Subcutaneous adipose tissue (tissue), 4 donors: ENCODE measurements around the gene ARRB2. TPM values are rescaled to one million over a fixed set of nuclear protein-coding genes. Genes with fewer than 3 reads are reported as not detected.

Experiments used
- total RNA-seq, 4 donors: library from RNA; depleted of rRNA; stranded (reverse); fragments of >200 nt; gene quantifications; one replicate each; pipeline ENCODE4 v1.1.0, GENCODE V29; 2016
- TF ChIP-seq, protein P1 (sequence below): fragments of 450-650 bp; IDR thresholded peaks from one replicate; pipeline ENCODE4 v1.5.1; 2016; ENCODE audit warnings: low read depth, mild to moderate bottlenecking, control low read depth, antibody characterized with exemption, moderate library complexity

The ARRB2 gene
- total RNA-seq, 4 donors from 2014 or later, result 36.2 to 138 (median 52.8) TPM

DNA sequence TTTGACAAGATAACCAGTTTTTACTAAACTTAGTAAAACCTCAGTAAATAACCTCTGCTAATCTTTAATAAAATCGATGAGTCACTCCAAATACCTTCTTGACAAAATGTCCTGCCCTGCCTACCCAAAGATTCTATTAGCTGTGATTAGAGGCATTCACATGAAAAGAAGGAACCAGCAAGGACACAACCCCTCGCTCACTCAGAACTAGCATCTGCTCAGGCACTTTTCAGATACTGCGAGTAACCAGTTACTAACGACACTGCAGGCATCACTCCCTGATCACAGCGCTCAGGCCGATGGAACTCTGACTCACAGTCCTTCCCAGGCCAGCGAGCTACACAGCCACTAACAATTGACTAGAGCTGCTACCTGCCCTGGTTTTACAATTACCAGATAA is 30.8 kb upstream of the ARRB2 start:
- TF ChIP-seq, protein P1, sequence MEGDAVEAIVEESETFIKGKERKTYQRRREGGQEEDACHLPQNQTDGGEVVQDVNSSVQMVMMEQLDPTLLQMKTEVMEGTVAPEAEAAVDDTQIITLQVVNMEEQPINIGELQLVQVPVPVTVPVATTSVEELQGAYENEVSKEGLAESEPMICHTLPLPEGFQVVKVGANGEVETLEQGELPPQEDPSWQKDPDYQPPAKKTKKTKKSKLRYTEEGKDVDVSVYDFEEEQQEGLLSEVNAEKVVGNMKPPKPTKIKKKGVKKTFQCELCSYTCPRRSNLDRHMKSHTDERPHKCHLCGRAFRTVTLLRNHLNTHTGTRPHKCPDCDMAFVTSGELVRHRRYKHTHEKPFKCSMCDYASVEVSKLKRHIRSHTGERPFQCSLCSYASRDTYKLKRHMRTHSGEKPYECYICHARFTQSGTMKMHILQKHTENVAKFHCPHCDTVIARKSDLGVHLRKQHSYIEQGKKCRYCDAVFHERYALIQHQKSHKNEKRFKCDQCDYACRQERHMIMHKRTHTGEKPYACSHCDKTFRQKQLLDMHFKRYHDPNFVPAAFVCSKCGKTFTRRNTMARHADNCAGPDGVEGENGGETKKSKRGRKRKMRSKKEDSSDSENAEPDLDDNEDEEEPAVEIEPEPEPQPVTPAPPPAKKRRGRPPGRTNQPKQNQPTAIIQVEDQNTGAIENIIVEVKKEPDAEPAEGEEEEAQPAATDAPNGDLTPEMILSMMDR, result no peak

DNA sequence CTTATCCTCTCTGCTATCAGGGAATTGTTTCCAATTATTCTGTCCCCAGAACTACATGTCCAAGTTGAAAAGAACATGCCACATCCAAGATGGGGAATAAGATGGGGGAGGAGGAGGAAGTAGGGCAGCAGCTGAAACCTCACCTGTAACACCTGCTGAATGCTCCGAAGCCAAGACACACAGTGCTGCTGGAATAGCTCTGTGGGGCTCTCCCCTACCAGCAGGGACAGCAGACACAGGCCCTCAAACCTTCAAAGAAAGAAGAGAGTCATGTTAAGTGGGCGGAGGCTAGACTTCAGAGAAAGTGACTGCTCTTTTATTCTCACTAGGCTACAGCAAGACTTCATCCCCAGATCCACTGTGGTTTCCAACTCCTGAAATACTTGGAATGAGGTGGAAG is 19.7 kb upstream of the ARRB2 start:
- TF ChIP-seq, protein P1, result no peak

DNA sequence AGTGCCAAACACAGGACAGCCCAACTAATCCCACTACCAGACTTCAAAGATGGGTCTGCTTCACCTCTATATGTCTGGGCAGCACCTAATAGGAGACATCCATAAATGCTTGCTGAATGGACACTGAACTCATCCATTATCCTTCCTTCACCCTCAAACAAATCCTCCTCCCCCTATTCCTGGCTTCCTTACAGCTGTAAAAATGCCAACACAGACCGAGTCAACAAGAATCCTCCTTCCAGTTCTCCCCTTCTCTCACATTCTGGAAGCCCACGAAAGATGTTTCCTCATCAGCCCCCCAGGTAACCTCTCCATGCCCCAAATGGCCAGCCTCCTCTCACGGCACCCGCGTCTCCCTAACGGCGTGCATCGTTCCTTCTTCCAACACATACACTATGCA is 18.7 kb upstream of the ARRB2 start:
- TF ChIP-seq, protein P1, result no peak

DNA sequence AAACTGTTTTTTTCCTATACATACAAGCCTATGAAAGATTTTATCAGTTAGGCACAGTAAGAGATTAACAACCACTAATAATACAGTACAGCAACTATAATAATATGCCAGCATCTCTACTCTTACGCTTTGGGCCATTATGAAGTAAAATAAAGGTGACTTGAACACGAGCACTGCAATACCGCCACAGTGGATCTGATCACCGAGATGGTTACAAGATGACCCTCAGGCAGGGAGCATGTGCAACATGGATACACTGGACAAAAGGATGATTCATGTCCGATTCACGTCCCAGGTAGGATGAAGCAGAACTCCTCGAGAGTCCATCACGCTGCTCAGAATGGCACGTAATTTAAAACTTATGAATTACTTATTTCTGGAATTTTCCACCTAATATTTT is 17.0 kb upstream of the ARRB2 start:
- TF ChIP-seq, protein P1, result no peak

DNA sequence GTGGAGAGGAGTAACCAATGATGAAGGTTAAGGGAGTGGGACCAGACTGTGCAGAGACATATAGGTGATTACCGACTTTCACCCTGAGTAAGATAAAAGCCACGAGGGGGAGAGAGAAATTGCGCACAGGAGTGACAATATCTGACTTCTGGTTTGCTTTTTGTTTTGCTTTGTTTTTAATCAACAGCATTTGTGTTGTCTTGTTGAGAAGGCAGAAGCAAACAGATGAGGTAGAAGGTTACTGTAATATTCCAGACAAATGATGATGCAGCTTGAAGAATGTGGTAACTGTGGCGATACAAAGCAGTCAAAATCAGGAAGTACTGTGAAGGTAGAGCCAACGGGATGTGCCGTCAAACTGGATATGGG is 14.0 kb upstream of the ARRB2 start:
- TF ChIP-seq, protein P1, result no peak

DNA sequence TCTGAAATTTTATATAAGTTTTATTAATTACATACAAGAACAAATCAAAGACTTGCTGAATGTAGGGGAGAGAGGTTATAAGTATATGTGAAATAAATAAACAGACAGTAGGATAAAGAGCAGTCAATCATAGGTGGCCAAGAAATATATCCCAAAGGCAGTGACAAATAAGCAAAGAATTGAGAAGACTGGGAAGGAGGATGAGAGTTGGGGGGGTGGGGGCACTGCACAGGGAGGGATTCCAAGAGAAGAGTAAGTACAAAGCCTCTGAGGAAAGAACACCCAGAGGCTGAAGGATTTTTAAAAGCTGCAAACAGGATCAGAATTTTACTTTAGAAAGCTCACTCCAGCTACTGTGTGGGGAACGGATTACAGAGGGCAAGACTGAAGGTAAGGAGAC is 9.3 kb upstream of the ARRB2 start:
- TF ChIP-seq, protein P1, result no peak

DNA sequence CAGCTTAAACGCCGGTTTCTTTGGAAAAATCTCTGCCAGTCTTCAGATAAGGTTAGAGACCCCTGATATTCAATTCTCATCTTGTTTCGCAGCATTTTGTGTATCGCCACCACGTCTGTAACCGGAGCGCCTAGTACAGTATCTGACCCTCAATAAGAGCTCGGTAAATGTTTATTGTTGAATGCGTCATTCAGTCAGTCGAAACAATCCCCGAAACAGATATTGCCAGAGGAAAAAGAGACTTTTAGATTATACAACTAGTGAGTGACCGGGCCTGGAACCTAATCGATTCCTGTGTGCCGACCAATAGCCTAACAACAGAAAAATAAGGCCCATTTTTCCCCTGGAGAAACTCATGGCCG is 7.1 kb upstream of the ARRB2 start:
- TF ChIP-seq, protein P1, result no peak

DNA sequence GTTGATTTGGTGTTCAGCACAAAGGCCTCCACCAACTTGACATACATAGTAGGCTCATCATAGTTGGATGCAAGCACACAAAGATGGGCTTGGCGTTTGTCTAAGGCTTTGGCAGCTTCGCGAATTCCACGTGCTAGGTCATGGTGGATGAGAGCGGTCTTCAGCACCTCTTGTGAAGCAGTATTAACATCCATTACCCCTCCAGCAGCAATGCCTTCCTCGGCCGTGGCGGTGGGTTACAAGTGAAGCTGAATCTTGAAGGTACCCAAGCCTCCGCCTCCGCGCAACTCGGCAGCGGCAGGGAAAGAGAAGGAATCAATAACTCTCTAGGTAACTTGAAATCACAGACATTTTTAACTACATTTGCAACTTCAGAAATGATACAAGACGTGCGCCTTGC is 5.4 kb upstream of the ARRB2 start:
- TF ChIP-seq, protein P1, result no peak
